Measurements from ENCODE around the gene DENND4C.

GRCh38 chr9:19373527-19373926, 143.0 kb downstream of the DENND4C start:
- TF ChIP-seq, protein P1, sequence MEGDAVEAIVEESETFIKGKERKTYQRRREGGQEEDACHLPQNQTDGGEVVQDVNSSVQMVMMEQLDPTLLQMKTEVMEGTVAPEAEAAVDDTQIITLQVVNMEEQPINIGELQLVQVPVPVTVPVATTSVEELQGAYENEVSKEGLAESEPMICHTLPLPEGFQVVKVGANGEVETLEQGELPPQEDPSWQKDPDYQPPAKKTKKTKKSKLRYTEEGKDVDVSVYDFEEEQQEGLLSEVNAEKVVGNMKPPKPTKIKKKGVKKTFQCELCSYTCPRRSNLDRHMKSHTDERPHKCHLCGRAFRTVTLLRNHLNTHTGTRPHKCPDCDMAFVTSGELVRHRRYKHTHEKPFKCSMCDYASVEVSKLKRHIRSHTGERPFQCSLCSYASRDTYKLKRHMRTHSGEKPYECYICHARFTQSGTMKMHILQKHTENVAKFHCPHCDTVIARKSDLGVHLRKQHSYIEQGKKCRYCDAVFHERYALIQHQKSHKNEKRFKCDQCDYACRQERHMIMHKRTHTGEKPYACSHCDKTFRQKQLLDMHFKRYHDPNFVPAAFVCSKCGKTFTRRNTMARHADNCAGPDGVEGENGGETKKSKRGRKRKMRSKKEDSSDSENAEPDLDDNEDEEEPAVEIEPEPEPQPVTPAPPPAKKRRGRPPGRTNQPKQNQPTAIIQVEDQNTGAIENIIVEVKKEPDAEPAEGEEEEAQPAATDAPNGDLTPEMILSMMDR (IDR thresholded peaks at IDR 0.05), result no peak
- no peak for TF ChIP-seq POLR2A (IDR thresholded peaks at IDR 0.05)
